Measurements from ENCODE around the gene CFAP61. TPM values are rescaled to one million over a fixed set of nuclear protein-coding genes. Genes with fewer than 3 reads are reported as not detected.

The CFAP61 gene
- total RNA-seq, 4 donors from 2014 or later, result 0.38 TPM; not detected in 3

- no peak for DNase-seq
- Histone ChIP-seq H3K36me3 (no peaks in the 10 kb centered on the region), H3K27ac (no peak overlapping the region), H3K27me3 (peaks cover 0 to 4% (median 0%) of the 10 kb centered on the region in 4 donors), H3K4me1 (no peaks in the 10 kb centered on the region), H3K9me3 (peaks cover 0 to 5% (median 0%) of the 10 kb centered on the region in 3 donors), H3K4me3 (no peak overlapping the region)
- TF ChIP-seq POLR2A (IDR thresholded peaks at IDR 0.05) (no peak), CTCF (IDR thresholded peaks at IDR 0.05) (no peak)
- WGBS, 2 donors, result 76 to 81% methylated on average over 15 of the region's 15 CpGs
- intact Hi-C loops (cut with DNase I), result no loop called here
These were observed 194.8 kb downstream of the CFAP61 start for GRCh38 chr20:20246996-20247633.

GRCh38 chr20:20248620-20249200 lies 196.4 kb downstream of the CFAP61 start:
- H3K9me3 ChIP-seq, result peaks cover 0 to 5% (median 0%) of the 10 kb centered on the region in 3 donors
- no peak for TF ChIP-seq CTCF (IDR thresholded peaks at IDR 0.05)
- no peak for TF ChIP-seq POLR2A (IDR thresholded peaks at IDR 0.05)
- no peak overlapping the region for H3K27ac ChIP-seq
- no peak overlapping the region for H3K4me3 ChIP-seq
- intact Hi-C loops (cut with DNase I), result no loop called here
- H3K36me3 ChIP-seq, result no peaks in the 10 kb centered on the region
- 74 to 76% methylated on average over 6 of the region's 6 CpGs for WGBS, 2 donors
- H3K27me3 ChIP-seq, result peaks cover 0 to 4% (median 0%) of the 10 kb centered on the region in 4 donors
- no peaks in the 10 kb centered on the region for H3K4me1 ChIP-seq
- no peak for DNase-seq

- 62 to 82% methylated on average over 4 to 10 of the region's 10 CpGs for WGBS, 2 donors
- H3K36me3 ChIP-seq, result no peaks in the 10 kb centered on the region
- H3K27me3 ChIP-seq, result peaks cover 0 to 18% (median 0%) of the 10 kb centered on the region in 4 donors
- DNase-seq, result no peak
- H3K27ac ChIP-seq, result no peak overlapping the region
- H3K4me1 ChIP-seq, result no peaks in the 10 kb centered on the region
- intact Hi-C loops (cut with DNase I), result no loop called here
- H3K9me3 ChIP-seq, result no peaks in the 10 kb centered on the region
- no peak for TF ChIP-seq POLR2A (IDR thresholded peaks at IDR 0.05)
- no peak for TF ChIP-seq CTCF (IDR thresholded peaks at IDR 0.05)
- no peak overlapping the region for H3K4me3 ChIP-seq
These were observed 199.0 kb downstream of the CFAP61 start for GRCh38 chr20:20251317-20251716.

- Histone ChIP-seq H3K36me3 (no peaks in the 10 kb centered on the region), H3K9me3 (no peaks in the 10 kb centered on the region), H3K27ac (no peak overlapping the region), H3K27me3 (peaks cover 0 to 14% (median 0%) of the 10 kb centered on the region in 4 donors), H3K4me3 (no peak overlapping the region), H3K4me1 (no peaks in the 10 kb centered on the region)
- DNase-seq, result no peak
- WGBS, 2 donors, result 62 to 73% methylated on average over 8 of the region's 8 CpGs
- TF ChIP-seq POLR2A (IDR thresholded peaks at IDR 0.05), result no peak
- intact Hi-C loops (cut with DNase I), result no loop called here
These were observed 199.5 kb downstream of the CFAP61 start for GRCh38 chr20:20251836-20252235.

- H3K27ac ChIP-seq, result no peak overlapping the region
- no peak for DNase-seq
- H3K4me3 ChIP-seq, result no peak overlapping the region
- WGBS, 2 donors, result 79% methylated on average over 6 of the region's 6 CpGs
- no peaks in the 10 kb centered on the region for H3K36me3 ChIP-seq
- TF ChIP-seq POLR2A (IDR thresholded peaks at IDR 0.05) (no peak), CTCF (IDR thresholded peaks at IDR 0.05) (no peak)
- no peaks in the 10 kb centered on the region for H3K9me3 ChIP-seq
- H3K4me1 ChIP-seq, result no peaks in the 10 kb centered on the region
- intact Hi-C loops (cut with DNase I), result no loop called here
- H3K27me3 ChIP-seq, result peaks cover 0 to 14% (median 0%) of the 10 kb centered on the region in 4 donors
These were observed 200.9 kb downstream of the CFAP61 start for GRCh38 chr20:20253039-20253743.
